Measurements from ENCODE around the gene TMEM178A. TPM values are rescaled to one million over a fixed set of nuclear protein-coding genes. Genes with fewer than 3 reads are reported as not detected.

Gene TMEM178A
- total RNA-seq, 3 donors from 2014 or later, result not detected

DNA sequence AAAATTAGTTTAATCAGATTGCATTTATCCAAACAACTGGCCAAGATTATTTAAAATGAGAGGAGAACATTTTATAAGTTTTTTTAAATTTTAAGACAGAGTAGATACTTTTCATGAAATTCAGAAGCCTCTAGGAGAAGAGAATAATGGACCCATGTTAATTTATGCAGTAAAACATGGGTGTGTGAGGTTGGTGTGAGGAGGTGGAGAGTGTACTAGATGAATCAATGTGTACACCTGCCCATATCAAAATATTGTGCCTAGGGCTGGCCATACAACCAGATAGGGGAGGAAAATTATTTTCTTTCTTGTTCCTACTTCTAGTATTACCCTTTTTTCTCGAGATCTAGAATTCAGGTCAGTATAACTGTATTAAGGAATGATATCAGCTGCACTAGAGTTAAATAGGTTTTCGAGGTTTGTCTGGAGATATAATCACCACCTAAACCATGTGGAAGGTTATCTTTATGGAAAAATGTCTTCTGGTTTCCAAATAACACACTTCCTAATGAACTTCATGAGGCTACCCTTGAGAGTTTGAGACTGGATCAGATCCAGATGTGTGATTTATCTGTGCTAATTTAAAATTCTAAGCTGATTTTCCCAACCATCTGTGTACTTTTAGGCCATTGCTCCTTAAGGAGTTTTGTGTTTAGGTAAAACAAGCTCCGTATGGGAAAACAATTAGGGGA, 37.6 kb downstream of the TMEM178A start:
- H3K27me3 Mint-ChIP-seq (ENCODE audit: low read depth), result peaks cover 22% of the 10 kb centered on the region
- no peak overlapping the region for H3K4me3 Mint-ChIP-seq
- DNase-seq, result no peak
- no peak for ATAC-seq
- no peaks in the 10 kb centered on the region for H3K36me3 Mint-ChIP-seq (ENCODE audit: insufficient read depth)
- H3K4me1 Mint-ChIP-seq (ENCODE audit: low read depth), result no peaks in the 10 kb centered on the region
- H3K9me3 Mint-ChIP-seq, result peaks cover 27% of the 10 kb centered on the region

DNA sequence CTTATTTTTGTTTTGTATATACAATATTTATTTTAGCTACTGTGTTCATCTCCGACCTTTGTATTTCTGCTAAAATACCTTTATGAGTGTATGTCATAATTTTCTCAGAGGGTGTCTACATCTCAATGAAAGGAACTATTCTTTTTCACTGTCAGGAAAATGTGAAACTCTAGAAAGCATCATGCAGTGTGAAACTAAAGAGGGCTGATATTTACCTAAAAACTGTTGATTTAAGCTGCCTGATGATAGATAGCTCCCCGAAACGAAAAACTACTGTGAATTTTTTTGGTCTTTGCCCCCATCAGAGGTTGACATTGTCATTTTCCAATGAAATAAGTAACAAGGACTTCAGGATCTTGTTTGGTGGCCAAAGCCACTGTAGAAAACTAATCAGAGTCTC, 38.8 kb downstream of the TMEM178A start:
- DNase-seq (no peak), ATAC-seq (no peak)
- H3K4me3 Mint-ChIP-seq, result no peak overlapping the region
- H3K27me3 Mint-ChIP-seq (ENCODE audit: low read depth), result peaks cover 25% of the 10 kb centered on the region
- H3K9me3 Mint-ChIP-seq, result peaks cover 27% of the 10 kb centered on the region
- H3K4me1 Mint-ChIP-seq (ENCODE audit: low read depth), result no peaks in the 10 kb centered on the region
- no peaks in the 10 kb centered on the region for H3K36me3 Mint-ChIP-seq (ENCODE audit: insufficient read depth)

DNA sequence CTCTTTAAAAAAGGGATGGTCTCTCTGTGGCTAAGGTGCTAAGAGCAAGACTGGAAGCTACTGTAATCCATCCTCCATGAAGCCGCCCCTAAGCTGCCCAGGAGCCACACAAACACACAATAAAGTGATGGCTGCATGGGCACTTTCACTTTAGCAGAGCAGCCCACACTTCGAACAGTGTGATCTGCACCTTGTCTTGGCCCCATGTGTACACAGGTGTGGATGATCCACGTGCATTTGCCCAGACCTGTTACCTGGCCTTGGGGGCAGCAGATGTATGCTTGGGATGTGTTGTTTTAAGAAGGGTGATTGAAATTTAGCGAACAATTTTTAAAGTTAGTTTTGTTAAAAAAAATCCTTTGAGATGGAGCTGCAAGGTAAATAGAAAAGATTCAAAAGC, 39.9 kb downstream of the TMEM178A start:
- ATAC-seq (no peak), DNase-seq (no peak)
- H3K4me3 Mint-ChIP-seq, result no peak overlapping the region
- no peaks in the 10 kb centered on the region for H3K36me3 Mint-ChIP-seq (ENCODE audit: insufficient read depth)
- peaks cover 22% of the 10 kb centered on the region for H3K27me3 Mint-ChIP-seq (ENCODE audit: low read depth)
- H3K9me3 Mint-ChIP-seq, result peaks cover 21% of the 10 kb centered on the region
- H3K4me1 Mint-ChIP-seq (ENCODE audit: low read depth), result no peaks in the 10 kb centered on the region

DNA sequence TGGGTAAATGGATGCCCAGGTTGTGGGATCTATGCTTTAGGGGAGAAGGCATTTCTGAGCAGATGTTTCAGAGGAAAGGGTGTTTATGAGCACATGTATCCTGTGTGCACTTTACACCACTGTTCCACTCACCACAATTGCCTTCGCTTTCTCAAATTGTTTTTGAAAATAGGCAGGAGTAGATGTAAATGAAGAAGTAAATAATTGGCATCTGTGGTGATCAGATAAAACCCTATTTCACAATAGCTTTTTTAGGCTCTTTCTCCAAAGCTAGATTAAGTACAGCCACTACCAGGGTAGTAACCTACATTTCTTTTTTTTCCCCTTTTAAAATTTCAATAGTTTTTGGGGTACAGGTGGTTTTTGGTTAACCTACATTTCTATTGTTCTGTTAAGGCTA, 40.6 kb downstream of the TMEM178A start:
- no peak overlapping the region for H3K4me3 Mint-ChIP-seq

DNA sequence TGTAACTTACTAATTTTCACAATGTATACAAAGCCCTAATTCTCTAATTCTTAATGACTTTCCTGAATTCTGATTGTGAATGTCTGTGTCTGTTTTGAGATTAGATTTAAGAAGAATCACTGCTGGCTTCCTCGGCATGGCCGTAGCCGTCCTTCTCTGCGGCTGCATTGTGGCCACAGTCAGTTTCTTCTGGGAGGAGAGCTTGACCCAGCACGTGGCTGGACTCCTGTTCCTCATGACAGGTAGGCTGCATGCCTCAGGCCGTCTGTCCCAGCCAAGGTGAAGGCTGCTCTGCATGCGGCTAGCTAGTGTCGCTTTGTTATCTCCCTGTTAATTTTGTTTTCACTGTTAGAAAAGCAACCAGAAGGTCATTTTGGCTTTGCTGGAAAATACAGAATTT, 41.2 kb downstream of the TMEM178A start:
- DNase-seq (no peak), ATAC-seq (no peak)
- Mint-ChIP-seq H3K27me3 (ENCODE audit: low read depth) (peaks cover 25% of the 10 kb centered on the region), H3K36me3 (ENCODE audit: insufficient read depth) (no peaks in the 10 kb centered on the region), H3K4me3 (no peak overlapping the region), H3K4me1 (ENCODE audit: low read depth) (no peaks in the 10 kb centered on the region), H3K9me3 (peaks cover 8% of the 10 kb centered on the region)

More for the DNA sequence above, 40.6 kb downstream of the TMEM178A start:
- Mint-ChIP-seq H3K27me3 (ENCODE audit: low read depth) (peaks cover 25% of the 10 kb centered on the region), H3K36me3 (ENCODE audit: insufficient read depth) (no peaks in the 10 kb centered on the region), H3K4me1 (ENCODE audit: low read depth) (no peaks in the 10 kb centered on the region), H3K9me3 (peaks cover 15% of the 10 kb centered on the region)
- no peak for DNase-seq
- no peak for ATAC-seq

DNA sequence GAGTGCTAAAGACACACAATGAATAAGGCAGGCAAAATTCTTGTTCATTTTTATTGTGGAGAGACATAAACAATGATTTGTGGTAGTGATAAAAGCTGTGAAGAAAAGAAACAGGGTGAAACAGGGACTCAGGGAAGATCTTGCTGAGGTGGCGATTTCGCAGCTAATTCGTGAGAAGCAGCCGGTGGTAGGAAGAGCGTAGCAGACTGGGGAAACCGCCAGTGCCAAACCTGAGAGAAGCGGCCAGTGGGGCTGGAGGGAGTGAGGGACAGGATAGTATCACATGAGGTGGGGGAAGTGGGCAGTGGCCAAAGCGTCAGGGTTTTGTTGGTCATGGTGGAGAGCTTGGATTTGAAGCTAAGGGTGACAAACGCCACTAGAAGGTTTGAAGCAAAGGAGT, 42.3 kb downstream of the TMEM178A start:
- peaks cover 25% of the 10 kb centered on the region for H3K27me3 Mint-ChIP-seq (ENCODE audit: low read depth)
- no peaks in the 10 kb centered on the region for H3K36me3 Mint-ChIP-seq (ENCODE audit: insufficient read depth)
- peaks cover 4% of the 10 kb centered on the region for H3K9me3 Mint-ChIP-seq
- no peaks in the 10 kb centered on the region for H3K4me1 Mint-ChIP-seq (ENCODE audit: low read depth)
- ATAC-seq (no peak), DNase-seq (no peak)
- no peak overlapping the region for H3K4me3 Mint-ChIP-seq

DNA sequence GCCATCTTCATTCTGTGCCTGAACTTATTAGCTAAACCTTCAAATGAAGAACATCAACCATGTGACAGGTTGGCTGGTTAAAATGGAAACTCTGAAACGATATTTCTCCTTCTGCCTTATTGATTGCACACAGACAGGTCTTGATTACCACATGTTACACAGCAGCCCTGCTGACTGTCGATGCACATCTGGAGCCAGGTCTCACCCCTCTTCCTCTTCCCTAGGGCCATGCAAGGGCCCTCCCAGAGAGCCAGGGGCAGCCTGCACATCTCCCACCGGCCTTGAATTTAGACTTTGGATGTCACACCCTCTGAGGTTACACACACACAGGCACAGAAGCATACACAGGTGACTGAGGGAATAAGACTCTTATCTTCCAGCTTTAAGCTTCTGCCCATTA, 45.1 kb downstream of the TMEM178A start:
- peaks cover 16% of the 10 kb centered on the region for H3K27me3 Mint-ChIP-seq (ENCODE audit: low read depth)
- no peak overlapping the region for H3K4me3 Mint-ChIP-seq
- no peaks in the 10 kb centered on the region for H3K4me1 Mint-ChIP-seq (ENCODE audit: low read depth)
- DNase-seq (no peak), ATAC-seq (no peak)
- H3K9me3 Mint-ChIP-seq, result peaks cover 4% of the 10 kb centered on the region
- H3K36me3 Mint-ChIP-seq (ENCODE audit: insufficient read depth), result no peaks in the 10 kb centered on the region

DNA sequence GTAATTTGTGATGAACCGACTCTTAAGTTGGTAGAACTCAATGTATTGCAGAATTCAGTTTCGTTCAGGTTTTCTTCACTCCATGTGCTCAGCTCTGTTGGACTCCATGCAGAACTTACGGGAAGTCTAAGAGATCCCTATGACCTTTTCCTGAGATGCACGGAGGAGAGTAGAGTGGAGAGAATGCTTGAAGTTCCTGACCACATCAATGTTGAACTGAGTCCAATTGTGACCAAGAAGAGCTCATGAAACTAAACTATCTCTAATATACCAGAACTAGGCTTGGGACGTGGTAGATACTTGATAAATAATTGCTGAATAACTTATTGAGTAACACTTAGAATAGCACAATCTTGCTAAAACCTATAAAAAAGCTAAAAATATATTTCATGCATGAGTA, 47.2 kb downstream of the TMEM178A start:
- H3K4me3 Mint-ChIP-seq, result no peak overlapping the region
- ATAC-seq, result no peak
- H3K27me3 Mint-ChIP-seq (ENCODE audit: low read depth), result peaks cover 8% of the 10 kb centered on the region
- H3K4me1 Mint-ChIP-seq (ENCODE audit: low read depth), result no peaks in the 10 kb centered on the region
- H3K36me3 Mint-ChIP-seq (ENCODE audit: insufficient read depth), result no peaks in the 10 kb centered on the region
- H3K9me3 Mint-ChIP-seq, result peaks cover 1% of the 10 kb centered on the region
- no peak for DNase-seq

DNA sequence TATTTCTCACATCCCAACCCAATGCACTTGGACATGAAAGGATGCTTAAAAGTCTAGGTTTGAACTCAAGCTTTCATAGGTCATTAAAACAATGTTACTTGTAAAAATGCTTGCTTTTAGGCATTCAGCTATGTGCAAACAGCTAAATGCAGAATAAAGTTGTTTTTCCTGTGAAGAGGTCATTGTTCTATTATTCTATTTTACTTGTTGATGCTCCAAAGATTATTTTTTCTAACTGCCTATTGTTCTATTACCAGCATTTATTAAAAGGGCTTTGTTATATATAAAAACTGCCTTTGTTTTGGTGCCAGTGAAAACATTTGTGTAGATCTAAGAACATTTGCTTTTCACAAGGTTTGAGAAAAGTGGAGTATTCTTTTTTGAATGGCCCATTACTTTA, 49.4 kb downstream of the TMEM178A start:
- H3K4me3 Mint-ChIP-seq, result no peak overlapping the region
- no peaks in the 10 kb centered on the region for H3K4me1 Mint-ChIP-seq (ENCODE audit: low read depth)
- DNase-seq (no peak), ATAC-seq (no peak)
- peaks cover 3% of the 10 kb centered on the region for H3K27me3 Mint-ChIP-seq (ENCODE audit: low read depth)
- H3K9me3 Mint-ChIP-seq, result no peaks in the 10 kb centered on the region
- no peaks in the 10 kb centered on the region for H3K36me3 Mint-ChIP-seq (ENCODE audit: insufficient read depth)

DNA sequence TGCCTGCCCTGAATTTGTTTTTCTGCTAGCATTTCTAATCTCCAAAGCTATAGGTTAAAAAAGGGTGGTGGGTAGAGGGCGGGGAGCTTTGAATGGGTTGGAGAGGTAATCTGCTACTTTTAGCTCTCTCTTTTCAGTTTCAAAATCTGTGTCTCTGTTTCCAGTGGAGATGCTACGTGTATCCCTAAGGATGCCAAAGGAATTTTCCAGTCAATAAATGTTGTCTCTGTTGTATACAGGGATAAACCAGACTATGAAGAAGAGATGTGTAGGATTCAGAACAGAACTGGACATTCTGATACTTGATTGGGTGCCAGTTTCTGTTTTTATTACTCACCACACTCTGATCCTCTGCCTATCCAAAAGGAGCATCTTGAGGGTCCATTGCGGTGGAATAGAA, 50.1 kb downstream of the TMEM178A start:
- Mint-ChIP-seq H3K4me1 (ENCODE audit: low read depth) (no peaks in the 10 kb centered on the region), H3K36me3 (ENCODE audit: insufficient read depth) (no peaks in the 10 kb centered on the region), H3K27me3 (ENCODE audit: low read depth) (peaks cover 5% of the 10 kb centered on the region), H3K4me3 (no peak overlapping the region), H3K9me3 (no peaks in the 10 kb centered on the region)
- ATAC-seq (no peak), DNase-seq (no peak)

DNA sequence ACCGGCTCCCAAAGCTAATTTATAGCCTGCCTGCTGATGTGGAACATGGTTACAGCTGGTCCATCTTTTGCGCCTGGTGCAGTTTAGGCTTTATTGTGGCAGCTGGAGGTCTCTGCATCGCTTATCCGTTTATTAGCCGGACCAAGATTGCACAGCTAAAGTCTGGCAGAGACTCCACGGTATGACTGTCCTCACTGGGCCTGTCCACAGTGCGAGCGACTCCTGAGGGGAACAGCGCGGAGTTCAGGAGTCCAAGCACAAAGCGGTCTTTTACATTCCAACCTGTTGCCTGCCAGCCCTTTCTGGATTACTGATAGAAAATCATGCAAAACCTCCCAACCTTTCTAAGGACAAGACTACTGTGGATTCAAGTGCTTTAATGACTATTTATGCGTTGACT, 51.4 kb downstream of the TMEM178A start:
- H3K36me3 Mint-ChIP-seq (ENCODE audit: insufficient read depth), result no peaks in the 10 kb centered on the region
- no peaks in the 10 kb centered on the region for H3K9me3 Mint-ChIP-seq
- H3K4me3 Mint-ChIP-seq, result no peak overlapping the region
- H3K4me1 Mint-ChIP-seq (ENCODE audit: low read depth), result no peaks in the 10 kb centered on the region
- peaks cover 10% of the 10 kb centered on the region for H3K27me3 Mint-ChIP-seq (ENCODE audit: low read depth)
- ATAC-seq (no peak), DNase-seq (no peak)

DNA sequence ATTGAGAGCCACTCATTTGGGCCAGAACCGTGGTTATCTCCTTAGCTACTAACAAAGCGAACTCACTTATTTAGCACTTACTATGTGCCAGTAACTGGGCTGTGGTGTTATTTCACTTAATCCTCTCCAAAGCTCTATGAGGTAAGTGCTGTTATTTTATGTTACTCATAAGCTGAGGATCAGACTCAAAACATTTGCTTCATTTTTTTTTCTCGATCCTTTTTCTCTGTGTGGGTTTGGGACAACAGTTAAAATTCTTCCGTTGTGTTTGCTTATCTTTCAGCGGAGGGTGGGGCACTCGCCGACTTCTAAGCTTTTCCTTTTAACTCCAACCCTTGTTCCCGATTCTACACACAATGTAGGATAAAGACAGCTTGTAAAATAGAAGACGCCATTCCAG, 52.8 kb downstream of the TMEM178A start:
- ATAC-seq (no peak), DNase-seq (no peak)
- Mint-ChIP-seq H3K9me3 (no peaks in the 10 kb centered on the region), H3K27me3 (ENCODE audit: low read depth) (peaks cover 11% of the 10 kb centered on the region), H3K4me1 (ENCODE audit: low read depth) (no peaks in the 10 kb centered on the region), H3K36me3 (ENCODE audit: insufficient read depth) (no peaks in the 10 kb centered on the region), H3K4me3 (no peak overlapping the region)

DNA sequence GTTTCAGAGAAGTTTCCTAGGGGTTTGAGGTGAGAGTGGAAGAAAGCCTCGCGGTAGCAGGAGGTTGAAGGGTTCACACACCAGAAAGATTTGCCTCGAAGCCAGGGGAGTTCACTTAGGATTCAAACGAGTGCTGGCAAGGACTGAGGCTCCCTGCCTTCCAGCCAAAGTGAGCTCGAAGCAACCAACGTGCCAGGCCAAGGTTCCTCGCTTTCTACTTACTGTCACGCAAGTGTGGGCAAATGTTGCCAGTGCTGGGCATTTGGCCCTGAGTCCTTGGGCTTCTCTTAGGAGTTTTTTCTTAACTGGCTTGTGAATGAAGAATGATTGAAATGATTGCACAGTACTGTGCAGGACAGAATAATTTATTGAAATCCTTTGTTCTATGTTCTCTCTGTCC, 53.6 kb downstream of the TMEM178A start:
- Mint-ChIP-seq H3K36me3 (ENCODE audit: insufficient read depth) (no peaks in the 10 kb centered on the region), H3K27me3 (ENCODE audit: low read depth) (peaks cover 11% of the 10 kb centered on the region), H3K4me3 (no peak overlapping the region), H3K9me3 (no peaks in the 10 kb centered on the region), H3K4me1 (ENCODE audit: low read depth) (no peaks in the 10 kb centered on the region)
- no peak for DNase-seq
- no peak for ATAC-seq

DNA sequence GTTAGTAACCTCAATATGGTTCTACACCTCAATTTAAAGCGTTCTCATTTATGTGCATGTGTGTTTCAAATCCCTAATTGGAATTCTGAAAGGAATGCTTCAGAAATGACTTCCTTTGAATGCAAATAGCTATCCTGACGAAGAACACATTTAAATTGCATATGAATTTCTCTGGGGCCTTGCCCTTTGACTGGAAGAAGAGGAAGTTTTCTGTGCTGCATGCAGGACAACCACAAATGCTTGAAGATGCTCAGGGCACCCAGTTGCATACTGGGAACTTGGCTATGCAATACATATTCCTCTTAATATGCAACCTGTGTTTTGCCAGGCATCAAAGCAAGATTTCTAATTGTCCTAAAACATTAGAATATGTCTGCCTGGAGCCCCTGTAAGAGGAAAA, 55.3 kb downstream of the TMEM178A start:
- H3K4me3 Mint-ChIP-seq, result no peak overlapping the region
- DNase-seq (no peak), ATAC-seq (no peak)
- no peaks in the 10 kb centered on the region for H3K9me3 Mint-ChIP-seq
- H3K27me3 Mint-ChIP-seq (ENCODE audit: low read depth), result peaks cover 11% of the 10 kb centered on the region
- H3K4me1 Mint-ChIP-seq (ENCODE audit: low read depth), result no peaks in the 10 kb centered on the region
- H3K36me3 Mint-ChIP-seq (ENCODE audit: insufficient read depth), result no peaks in the 10 kb centered on the region

DNA sequence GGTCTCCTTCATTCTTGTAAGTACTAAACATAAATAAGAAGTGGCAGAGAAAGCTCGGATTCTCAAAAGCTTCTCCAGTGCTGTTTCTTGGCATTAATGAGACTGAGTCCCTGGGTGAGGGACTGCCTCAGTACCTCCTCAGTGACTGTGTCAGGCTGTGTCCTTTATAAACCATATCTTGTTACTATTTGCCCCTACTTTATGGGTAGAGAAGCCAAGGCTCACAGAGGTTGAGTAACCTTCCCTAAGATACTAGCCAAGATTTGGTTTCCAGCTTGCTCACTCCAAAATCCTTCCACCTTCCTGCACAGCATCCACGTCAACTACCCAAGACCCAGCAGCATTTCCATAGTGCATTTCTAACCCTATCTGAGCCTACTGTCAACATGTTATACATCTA, 57.8 kb downstream of the TMEM178A start:
- no peak for ATAC-seq
- no peaks in the 10 kb centered on the region for H3K9me3 Mint-ChIP-seq
- DNase-seq, result no peak
- H3K36me3 Mint-ChIP-seq (ENCODE audit: insufficient read depth), result no peaks in the 10 kb centered on the region
- peaks cover 11% of the 10 kb centered on the region for H3K27me3 Mint-ChIP-seq (ENCODE audit: low read depth)
- H3K4me1 Mint-ChIP-seq (ENCODE audit: low read depth), result no peaks in the 10 kb centered on the region
- H3K4me3 Mint-ChIP-seq, result no peak overlapping the region
